HepG2 (cell line): Measurements from ENCODE around the gene GTF2H1. TPM values are rescaled to one million over a fixed set of nuclear protein-coding genes. Genes with fewer than 3 reads are reported as not detected.

Experiments
- ATAC-seq: fragments of 200-7000 bp; cut with Tn5 transposase; 3 replicates; pipeline ENCODE4 v1.9.1; 2020; ENCODE audit warnings: mild to moderate bottlenecking, moderate library complexity
- BruUV-seq: library from RNA; stranded (reverse); fragments of 400-500 nt; replicated peaks from 2 replicates; lab custom pipeline; 2021; lab: Mats Ljungman, UMichigan
- CTCF ChIA-PET: fragments of 300-600 bp; formaldehyde crosslinking; extraction: SDS; loops from one replicate; lab custom pipeline; 2021; ENCODE audit warnings: low total read pairs, inconsistent platforms, low intra/inter-chr PET ratio; lab: Yijun Ruan, JAX
- POLR2A ChIA-PET: fragments of 350-600 bp; sonication (Branson Sonifier 250); formaldehyde crosslinking; loops from one replicate; lab custom pipeline; 2020; ENCODE audit warnings: antibody characterized with exemption, inconsistent platforms; lab: Yijun Ruan, JAX
- DNase-seq: peaks from one replicate; pipeline ENCODE4 v3.0.0-alpha.2; 2015; ENCODE audit warnings: low spot score
- FAIRE-seq: peaks from 3 replicates; lab custom pipeline; 2011; peaks lifted over from hg19 to GRCh38; lab: Jason Lieb, UNC
- H2AFZ ChIP-seq: one replicate; pipeline ENCODE4 v1.6.1; 2011; ENCODE audit warnings: low read length, inconsistent platforms
- H3K27ac ChIP-seq: fragments of 300-600 bp; 3 replicates; pipeline ENCODE4 v1.8.0; 2011; ENCODE audit warnings: mixed run types, mild to moderate bottlenecking, mixed read lengths, low read length, inconsistent platforms; ENCODE audit not compliant: insufficient read depth; ENCODE audit errors: extremely low read length
- H3K27me3 ChIP-seq, 2 experiments: fragments of 200-600 bp in 1 of 2; 2 replicates in 1 of 2; 3 replicates in 1 of 2; pipeline versions ENCODE4 v1.6.0 to v1.8.0; 2011; ENCODE audit warnings: low read length in 2 of 2, mild to moderate bottlenecking in 2 of 2, moderate library complexity in 2 of 2, inconsistent platforms in 1 of 2; ENCODE audit not compliant: insufficient read depth in 2 of 2, control insufficient read depth in 1 of 2
- H3K36me3 ChIP-seq, 2 experiments: fragments of 200-600 bp in 1 of 2; replicated peaks in 1 of 2; 2 replicates in 1 of 2; 3 replicates in 1 of 2; pipeline versions ENCODE4 v1.5.1 to v1.8.0; 2011; ENCODE audit warnings: low read length in 2 of 2, inconsistent platforms in 1 of 2; ENCODE audit not compliant: insufficient read depth in 2 of 2, control insufficient read depth in 1 of 2
- H3K4me1 ChIP-seq: 2 replicates; pipeline ENCODE4 v1.5.1; 2012; ENCODE audit warnings: low read length, inconsistent platforms; ENCODE audit not compliant: insufficient read depth
- H3K4me2 ChIP-seq: 2 replicates; pipeline ENCODE4 v1.6.0; 2011; ENCODE audit warnings: low read depth, low read length, inconsistent platforms
- H3K4me3 ChIP-seq, 3 experiments: fragments of 200-600 bp in 1 of 3; sonication (generic), shearing (Covaris generic) in 1 of 3; replicated peaks in 1 of 3; 2 replicates each; pipeline ENCODE4 v1.5.1; 2011 to 2016; ENCODE audit warnings: low read length in 3 of 3, inconsistent platforms in 2 of 3, low read depth in 2 of 3, mild to moderate bottlenecking in 2 of 3, control low read depth in 1 of 3, mixed read lengths in 1 of 3; ENCODE audit not compliant: insufficient read depth in 1 of 3
- H3K79me2 ChIP-seq: one replicate; pipeline ENCODE4 v1.6.1; 2011; ENCODE audit warnings: low read length, inconsistent platforms; ENCODE audit not compliant: insufficient read depth
- H3K9ac ChIP-seq: 2 replicates; pipeline ENCODE4 v1.6.0; 2011; ENCODE audit warnings: mild to moderate bottlenecking, low read depth, low read length, inconsistent platforms; ENCODE audit not compliant: insufficient read depth
- H3K9me3 ChIP-seq: 2 replicates; pipeline ENCODE4 v1.5.1; 2012; ENCODE audit warnings: mild to moderate bottlenecking, low read length
- H4K20me1 ChIP-seq: 2 replicates; pipeline ENCODE4 v1.6.0; 2011; ENCODE audit warnings: inconsistent platforms, mild to moderate bottlenecking, low read length, moderate library complexity; ENCODE audit not compliant: insufficient read depth
- BORCS8-MEF2B ChIP-seq: sonication (generic); formaldehyde crosslinking; IDR thresholded peaks from 2 replicates; pipeline ENCODE4 v1.8.0; 2022; ENCODE audit warnings: mild to moderate bottlenecking, missing genetic modification reagents
- BRCA1 ChIP-seq: sonication (generic); formaldehyde crosslinking; IDR thresholded peaks from 2 replicates; pipeline ENCODE4 v1.4.0; 2020; ENCODE audit warnings: missing genetic modification reagents
- CHD2 ChIP-seq: IDR thresholded peaks from 2 replicates; pipeline ENCODE4 v1.6.1; 2011; ENCODE audit warnings: low read depth, low read length, improper control_type of control experiment
- FOXP1 ChIP-seq, 2 experiments: fragments of 450-650 bp in 1 of 2; IDR thresholded peaks; 2 replicates each; pipeline ENCODE4 v1.6.1; 2017 to 2018; ENCODE audit warnings: antibody characterized with exemption in 1 of 2
- GABPB1 ChIP-seq: IDR thresholded peaks from 2 replicates; pipeline ENCODE4 v1.6.1; 2016; ENCODE audit warnings: mild to moderate bottlenecking, missing genetic modification reagents, moderate library complexity, missing compliant biosample characterization
- HMG20A ChIP-seq: IDR thresholded peaks from 2 replicates; pipeline ENCODE4 v1.6.1; 2016; ENCODE audit warnings: borderline replicate concordance
- IRX3 ChIP-seq: sonication (generic); formaldehyde crosslinking; IDR thresholded peaks from 2 replicates; pipeline ENCODE4 v1.8.1; 2023; ENCODE audit warnings: mild to moderate bottlenecking, low read depth, missing genetic modification reagents, borderline replicate concordance
- MAFF ChIP-seq: IDR thresholded peaks from 2 replicates; pipeline ENCODE4 v1.6.1; 2011; ENCODE audit warnings: low read depth, low read length, improper control_type of control experiment
- NFYB ChIP-seq: sonication (generic); formaldehyde crosslinking; IDR thresholded peaks from 2 replicates; pipeline ENCODE4 v1.4.0; 2020; ENCODE audit warnings: missing genetic modification reagents
- REPIN1 ChIP-seq: sonication (generic); formaldehyde crosslinking; IDR thresholded peaks from 2 replicates; pipeline ENCODE4 v1.8.0; 2022; ENCODE audit warnings: missing genetic modification reagents, low read depth, mild to moderate bottlenecking, borderline replicate concordance
- SMAD9 ChIP-seq: sonication (generic); formaldehyde crosslinking; IDR thresholded peaks from 2 replicates; pipeline ENCODE4 v1.5.1; 2020; ENCODE audit warnings: mild to moderate bottlenecking, missing genetic modification reagents
- SOX13 ChIP-seq, 3 experiments: fragments of 450-650 bp in 1 of 3; sonication (generic) in 1 of 3; formaldehyde crosslinking in 1 of 3; IDR thresholded peaks in 2 of 3; conservative IDR thresholded peaks in 1 of 3; 2 replicates each; pipeline versions ENCODE4 v1.5.0 to v1.6.1; 2016 to 2020; ENCODE audit warnings: antibody characterized with exemption in 1 of 3, mild to moderate bottlenecking in 1 of 3, missing compliant biosample characterization in 1 of 3, missing genetic modification reagents in 1 of 3, moderate library complexity in 1 of 3
- SP140L ChIP-seq: sonication (generic); formaldehyde crosslinking; IDR thresholded peaks from 2 replicates; pipeline ENCODE4 v1.4.0; 2020; ENCODE audit warnings: missing genetic modification reagents, borderline replicate concordance
- ZKSCAN5 ChIP-seq: sonication (generic); formaldehyde crosslinking; IDR thresholded peaks from 2 replicates; pipeline ENCODE4 v1.5.1; 2020; ENCODE audit warnings: mild to moderate bottlenecking, missing genetic modification reagents
- ZNF256 ChIP-seq: sonication (generic); formaldehyde crosslinking; conservative IDR thresholded peaks from 2 replicates; pipeline ENCODE4 v1.4.0; 2020; ENCODE audit warnings: missing genetic modification reagents
- ZNF547 ChIP-seq: sonication (generic); formaldehyde crosslinking; IDR thresholded peaks from 2 replicates; pipeline ENCODE4 v1.5.1; 2020; ENCODE audit warnings: mild to moderate bottlenecking, missing genetic modification reagents
- ZNF703 ChIP-seq: sonication (generic); formaldehyde crosslinking; IDR thresholded peaks from 2 replicates; pipeline ENCODE4 v1.5.1; 2020; ENCODE audit warnings: missing genetic modification reagents, mild to moderate bottlenecking, moderate library complexity, borderline replicate concordance
- WGBS: methylation state at CpG from one replicate; pipeline ENCODE4 v1.1.6; 2017; ENCODE audit warnings: low lambda C conversion rate; 5-methylcytosine and 5-hydroxymethylcytosine counted together
- in situ Hi-C: cut with HindIII; loops from 2 replicates; pipeline ENCODE4 v1.10.0; 2017; ENCODE audit warnings: low pct_unique_long_range_greater_than_20kb; ENCODE audit not compliant: extremely low pct_ligation_motif_present
- intact Hi-C: fragments of 100-400 bp; cut with micrococcal nuclease; formaldehyde crosslinking; loops from one replicate; pipeline ENCODE4 v1.10.0; 2022; ENCODE audit not compliant: unreplicated experiment
- polyA plus RNA-seq, 8 experiments: library from polyadenylated mRNA; depleted of rRNA in 3 of 8; stranded (reverse) in 7 of 8; unstranded in 1 of 8; fragments of >200 nt; fragmentation: Illumina TruSeq in 4 of 8; extraction: Trizol in 4 of 8; gene quantifications; 2 replicates each; pipeline versions ENCODE4 v1.2.1 to v1.2.3, GENCODE V29; 2011 to 2016; ENCODE audit warnings: low read depth in 4 of 8, missing spikeins in 1 of 8, mixed read lengths in 1 of 8; ENCODE audit not compliant: insufficient read depth in 1 of 8
- total RNA-seq, 5 experiments: library from RNA; depleted of rRNA; stranded (reverse); fragments of >200 nt; fragmentation: Illumina TruSeq; extraction: Trizol; gene quantifications; 2 replicates each; pipeline ENCODE4 v1.2.3, GENCODE V29; 2016; ENCODE audit warnings: low read depth in 1 of 5
- TF ChIP-seq, protein P1 (sequence below): sonication (generic); formaldehyde crosslinking; IDR thresholded peaks from 2 replicates; pipeline ENCODE4 v1.8.1; 2023; ENCODE audit warnings: mild to moderate bottlenecking, missing genetic modification reagents
- TF ChIP-seq, protein P2 (sequence below): sonication (generic); formaldehyde crosslinking; IDR thresholded peaks from 2 replicates; pipeline ENCODE4 v1.4.0; 2020; ENCODE audit warnings: missing genetic modification reagents
- TF ChIP-seq, protein P3 (sequence below): sonication (generic); formaldehyde crosslinking; conservative IDR thresholded peaks from 2 replicates; pipeline ENCODE4 v1.4.0; 2020; ENCODE audit warnings: missing genetic modification reagents

GTF2H1 gene
- total and polyA plus RNA-seq, 2 of the 13 experiments (the other 11 are each of a cell fraction or from before 2014, with no cell fraction given), result 15.7 to 51.4 TPM

DNA sequence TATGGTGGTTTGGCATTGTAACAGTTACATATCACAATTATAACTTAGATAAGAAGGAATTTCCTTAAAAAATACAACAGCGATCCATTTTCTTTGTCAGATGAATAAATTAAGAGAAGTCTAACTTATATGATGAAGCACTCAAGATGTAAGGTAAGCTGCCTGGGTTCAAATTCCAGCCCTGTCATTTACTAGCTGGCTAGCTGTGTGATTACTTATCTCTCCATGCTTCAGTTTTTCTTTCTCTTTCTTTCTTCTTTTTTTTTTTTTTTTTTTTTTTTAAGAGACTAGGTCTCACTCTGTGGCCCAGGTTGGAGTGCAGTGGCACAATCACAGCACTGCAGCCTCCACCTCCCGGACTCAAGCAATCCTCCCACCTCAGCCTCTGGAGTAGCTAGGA, 49.8 kb downstream of the GTF2H1 start (continued):
- no peak for TF ChIP-seq SP140L (CRISPR knock-in tag)
- no peak for TF ChIP-seq HMG20A (CRISPR knock-in tag)
- no peak for TF ChIP-seq IRX3 (CRISPR knock-in tag)
- TF ChIP-seq BORCS8-MEF2B (CRISPR knock-in tag), result no peak
- TF ChIP-seq MAFF, result no peak
- TF ChIP-seq, protein P1, sequence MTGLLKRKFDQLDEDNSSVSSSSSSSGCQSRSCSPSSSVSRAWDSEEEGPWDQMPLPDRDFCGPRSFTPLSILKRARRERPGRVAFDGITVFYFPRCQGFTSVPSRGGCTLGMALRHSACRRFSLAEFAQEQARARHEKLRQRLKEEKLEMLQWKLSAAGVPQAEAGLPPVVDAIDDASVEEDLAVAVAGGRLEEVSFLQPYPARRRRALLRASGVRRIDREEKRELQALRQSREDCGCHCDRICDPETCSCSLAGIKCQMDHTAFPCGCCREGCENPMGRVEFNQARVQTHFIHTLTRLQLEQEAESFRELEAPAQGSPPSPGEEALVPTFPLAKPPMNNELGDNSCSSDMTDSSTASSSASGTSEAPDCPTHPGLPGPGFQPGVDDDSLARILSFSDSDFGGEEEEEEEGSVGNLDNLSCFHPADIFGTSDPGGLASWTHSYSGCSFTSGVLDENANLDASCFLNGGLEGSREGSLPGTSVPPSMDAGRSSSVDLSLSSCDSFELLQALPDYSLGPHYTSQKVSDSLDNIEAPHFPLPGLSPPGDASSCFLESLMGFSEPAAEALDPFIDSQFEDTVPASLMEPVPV (CRISPR knock-in tag), result no peak
- no peak for TF ChIP-seq NFYB
- TF ChIP-seq ZNF703 (CRISPR knock-in tag), result no peak
- no peak for TF ChIP-seq CHD2
- TF ChIP-seq SMAD9, result no peak
- TF ChIP-seq GABPB1, result no peak

DNA sequence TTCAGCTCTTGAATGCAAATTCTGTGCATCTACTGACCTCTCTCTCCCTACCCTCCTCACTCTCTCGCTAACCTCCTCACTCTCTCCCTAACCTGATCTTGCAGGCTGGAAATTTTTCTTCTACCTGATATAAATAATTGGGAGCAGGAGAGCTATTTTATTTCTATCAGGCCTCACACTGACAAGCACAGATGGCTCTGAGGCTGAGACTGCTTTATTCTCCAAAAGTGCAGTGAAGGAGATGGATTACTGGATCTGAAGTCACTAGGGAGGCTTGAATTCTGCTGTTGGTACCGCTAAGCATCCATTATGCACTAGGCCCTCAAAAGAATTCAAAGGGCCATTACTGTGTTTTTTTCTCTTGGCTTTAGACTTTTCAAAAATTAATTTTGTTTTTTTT, 52.6 kb downstream of the GTF2H1 start:
- DNase-seq, result no peak
- WGBS, result 94% methylated on average over 2 of the region's 2 CpGs
- no peak for TF ChIP-seq REPIN1 (CRISPR knock-in tag)
- no peak for TF ChIP-seq SOX13 (IDR thresholded peaks at IDR 0.05)
- no peak for TF ChIP-seq SOX13 (CRISPR knock-in tag; conservative IDR thresholded peaks at IDR 0.05 in 1 of 2, IDR thresholded peaks at IDR 0.05 in 1 of 2)
- TF ChIP-seq FOXP1 (IDR thresholded peaks at IDR 0.05), result no peak
- TF ChIP-seq FOXP1 (CRISPR knock-in tag; IDR thresholded peaks at IDR 0.05), result no peak
- no peak for TF ChIP-seq ZNF547 (CRISPR knock-in tag)
- no peak for TF ChIP-seq BRCA1
- TF ChIP-seq ZKSCAN5 (CRISPR knock-in tag), result no peak
- TF ChIP-seq, protein P2, sequence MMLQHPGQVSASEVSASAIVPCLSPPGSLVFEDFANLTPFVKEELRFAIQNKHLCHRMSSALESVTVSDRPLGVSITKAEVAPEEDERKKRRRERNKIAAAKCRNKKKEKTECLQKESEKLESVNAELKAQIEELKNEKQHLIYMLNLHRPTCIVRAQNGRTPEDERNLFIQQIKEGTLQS (CRISPR knock-in tag), result no peak
- no peak for TF ChIP-seq ZNF256 (CRISPR knock-in tag)
- TF ChIP-seq, protein P3, sequence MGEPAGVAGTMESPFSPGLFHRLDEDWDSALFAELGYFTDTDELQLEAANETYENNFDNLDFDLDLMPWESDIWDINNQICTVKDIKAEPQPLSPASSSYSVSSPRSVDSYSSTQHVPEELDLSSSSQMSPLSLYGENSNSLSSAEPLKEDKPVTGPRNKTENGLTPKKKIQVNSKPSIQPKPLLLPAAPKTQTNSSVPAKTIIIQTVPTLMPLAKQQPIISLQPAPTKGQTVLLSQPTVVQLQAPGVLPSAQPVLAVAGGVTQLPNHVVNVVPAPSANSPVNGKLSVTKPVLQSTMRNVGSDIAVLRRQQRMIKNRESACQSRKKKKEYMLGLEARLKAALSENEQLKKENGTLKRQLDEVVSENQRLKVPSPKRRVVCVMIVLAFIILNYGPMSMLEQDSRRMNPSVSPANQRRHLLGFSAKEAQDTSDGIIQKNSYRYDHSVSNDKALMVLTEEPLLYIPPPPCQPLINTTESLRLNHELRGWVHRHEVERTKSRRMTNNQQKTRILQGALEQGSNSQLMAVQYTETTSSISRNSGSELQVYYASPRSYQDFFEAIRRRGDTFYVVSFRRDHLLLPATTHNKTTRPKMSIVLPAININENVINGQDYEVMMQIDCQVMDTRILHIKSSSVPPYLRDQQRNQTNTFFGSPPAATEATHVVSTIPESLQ, result no peak

More for the DNA sequence above, 52.6 kb downstream of the GTF2H1 start:
- intact Hi-C loops, result no loop called here
- ATAC-seq (no peak), FAIRE-seq (no peak)
- H4K20me1 ChIP-seq, result no peaks in the 10 kb centered on the region
- ChIA-PET CTCF (no interaction called here), POLR2A (interaction anchor here (1.1 to 2.3 kb wide), 2 partner anchors 9 to 21 kb away, joined by 4 to 6 read pairs; no protein-coding TSS in a partner anchor)
- no peak overlapping the region for H3K4me3 ChIP-seq
- H3K9me3 ChIP-seq, result no peaks in the 10 kb centered on the region
- in situ Hi-C loops, result no loop called here
- no peak overlapping the region for H2AFZ ChIP-seq
- no peaks in the 10 kb centered on the region for H3K79me2 ChIP-seq
- H3K9ac ChIP-seq, result no peak overlapping the region
- BruUV-seq, result no TSS peak
- no peaks in the 10 kb centered on the region for H3K36me3 ChIP-seq
- H3K4me1 ChIP-seq, result peaks cover 12% of the 10 kb centered on the region; the same call in 1 of the 2 replicates
- no peak overlapping the region for H3K4me2 ChIP-seq
- H3K27me3 ChIP-seq, result no peaks in the 10 kb centered on the region
- H3K27ac ChIP-seq, result no peak overlapping the region
